Liver (tissue), 9 donors: Measurements from ENCODE around the gene SEMA4C. TPM values are rescaled to one million over a fixed set of nuclear protein-coding genes. Genes with fewer than 3 reads are reported as not detected.

Experiments
- DNase-seq: peaks from one replicate; pipeline ENCODE4 v3.0.0-alpha.2; 2017; ENCODE audit warnings: low spot score
- H3K27ac ChIP-seq, 2 donors: one replicate each; pipeline ENCODE4 v1.7.0; 2013; ENCODE audit warnings: inconsistent platforms in 2 of 2, low read length in 2 of 2, control low read depth in 1 of 2, low read depth in 1 of 2, mild to moderate bottlenecking in 1 of 2
- H3K27me3 ChIP-seq, 4 donors: one replicate each; pipeline versions ENCODE4 v1.6.1 to v1.7.0; 2013; ENCODE audit warnings: low read length in 3 of 4, inconsistent platforms in 1 of 4, mild to moderate bottlenecking in 1 of 4, moderate library complexity in 1 of 4; ENCODE audit not compliant: control insufficient read depth in 4 of 4, insufficient read depth in 4 of 4
- H3K36me3 ChIP-seq, 4 donors: one replicate each; pipeline versions ENCODE4 v1.6.1 to v1.7.0; 2013; ENCODE audit warnings: low read length in 3 of 4, mild to moderate bottlenecking in 3 of 4, low read depth in 1 of 4, moderate library complexity in 1 of 4; ENCODE audit not compliant: control insufficient read depth in 4 of 4, insufficient read depth in 3 of 4
- H3K4me1 ChIP-seq, 4 donors: one replicate each; pipeline versions ENCODE4 v1.6.1 to v1.7.0; 2013; ENCODE audit warnings: low read length in 3 of 4, mild to moderate bottlenecking in 3 of 4, moderate library complexity in 1 of 4; ENCODE audit not compliant: control insufficient read depth in 4 of 4, insufficient read depth in 4 of 4
- H3K4me3 ChIP-seq, 3 donors: one replicate each; pipeline versions ENCODE4 v1.6.1 to v1.7.0; 2013; ENCODE audit warnings: low read length in 3 of 3, control low read depth in 1 of 3, low read depth in 1 of 3, mild to moderate bottlenecking in 1 of 3
- H3K9ac ChIP-seq, 2 donors: one replicate each; pipeline ENCODE4 v1.7.0; 2013; ENCODE audit warnings: low read length in 2 of 2, mild to moderate bottlenecking in 2 of 2, moderate library complexity in 2 of 2, control low read depth in 1 of 2, low read depth in 1 of 2
- H3K9me3 ChIP-seq, 4 donors: one replicate each; pipeline versions ENCODE4 v1.6.1 to v1.7.0; 2013; ENCODE audit warnings: low read length in 3 of 4; ENCODE audit not compliant: control insufficient read depth in 4 of 4
- ATF3 ChIP-seq: IDR thresholded peaks from 2 replicates; pipeline ENCODE4 v1.6.1; 2016; ENCODE audit warnings: antibody characterized with exemption
- CTCF ChIP-seq: fragments of 150-350 bp; IDR thresholded peaks from 2 replicates; pipeline ENCODE4 v1.5.1; 2017; ENCODE audit warnings: improper control_type of control experiment, low read depth, low read length; ENCODE audit not compliant: missing input control
- EGR1 ChIP-seq, 2 donors: IDR thresholded peaks; 2 replicates each; pipeline ENCODE4 v1.6.1; 2016 to 2018; ENCODE audit warnings: antibody characterized with exemption in 2 of 2, low read depth in 2 of 2
- FOXA1 ChIP-seq: IDR thresholded peaks from 2 replicates; pipeline ENCODE4 v1.6.1; 2016; ENCODE audit warnings: antibody characterized with exemption
- FOXA2 ChIP-seq: IDR thresholded peaks from 2 replicates; pipeline ENCODE4 v1.6.1; 2016; ENCODE audit warnings: antibody characterized with exemption
- GABPA ChIP-seq, 2 donors: IDR thresholded peaks in 1 of 2; conservative IDR thresholded peaks in 1 of 2; 2 replicates each; pipeline ENCODE4 v1.6.1; 2016; ENCODE audit warnings: antibody characterized with exemption in 2 of 2, mild to moderate bottlenecking in 1 of 2, moderate library complexity in 1 of 2
- HNF4A ChIP-seq, 2 donors: conservative IDR thresholded peaks; 2 replicates each; pipeline ENCODE4 v1.6.1; 2016; ENCODE audit warnings: antibody characterized with exemption in 2 of 2, mild to moderate bottlenecking in 2 of 2
- HNF4G ChIP-seq: IDR thresholded peaks from 2 replicates; pipeline ENCODE4 v1.6.1; 2016; ENCODE audit warnings: antibody characterized with exemption
- JUND ChIP-seq, 2 donors: IDR thresholded peaks; 2 replicates each; pipeline ENCODE4 v1.6.1; 2016; ENCODE audit warnings: antibody characterized with exemption in 2 of 2
- MAX ChIP-seq: IDR thresholded peaks from 2 replicates; pipeline ENCODE4 v1.6.1; 2016; ENCODE audit warnings: antibody characterized with exemption
- NR2F2 ChIP-seq: IDR thresholded peaks from 2 replicates; pipeline ENCODE4 v1.6.1; 2016; ENCODE audit warnings: antibody characterized with exemption
- RAD21 ChIP-seq, 2 donors: IDR thresholded peaks; 2 replicates each; pipeline ENCODE4 v1.6.1; 2016; ENCODE audit warnings: antibody characterized with exemption in 2 of 2, mild to moderate bottlenecking in 2 of 2
- REST ChIP-seq: IDR thresholded peaks from 2 replicates; pipeline ENCODE4 v1.6.1; 2016; ENCODE audit warnings: antibody characterized with exemption, mild to moderate bottlenecking
- RXRA ChIP-seq, 2 donors: IDR thresholded peaks; 2 replicates each; pipeline ENCODE4 v1.6.1; 2017 to 2018; ENCODE audit warnings: antibody characterized with exemption in 2 of 2, mild to moderate bottlenecking in 1 of 2
- SP1 ChIP-seq: IDR thresholded peaks from 2 replicates; pipeline ENCODE4 v1.6.1; 2018; ENCODE audit warnings: antibody characterized with exemption, mild to moderate bottlenecking
- TAF1 ChIP-seq: conservative IDR thresholded peaks from 2 replicates; pipeline ENCODE4 v1.6.1; 2016; ENCODE audit warnings: antibody characterized with exemption, mild to moderate bottlenecking
- YY1 ChIP-seq: IDR thresholded peaks from 2 replicates; pipeline ENCODE4 v1.6.1; 2016; ENCODE audit warnings: antibody characterized with exemption, mild to moderate bottlenecking
- WGBS: extraction: QIAGEN DNeasy Blood & Tissue Kit; methylation state at CpG from one replicate; pipeline ENCODE4 v1.1.7; 2013; 5-methylcytosine and 5-hydroxymethylcytosine counted together
- polyA plus RNA-seq, 2 donors: library from polyadenylated mRNA; stranded (reverse) in 1 of 2; unstranded in 1 of 2; fragments of 200-250 nt in 1 of 2; fragments of >200 nt in 1 of 2; fragmentation: Nextera tagmentation in 1 of 2; extraction: Ambion mirVana in 1 of 2; gene quantifications; one replicate each; pipeline versions ENCODE4 v1.2.1 to v1.2.3, GENCODE V29; 2013 to 2015
- total RNA-seq, 2 donors: library from RNA; depleted of rRNA; stranded (reverse); fragments of >200 nt; gene quantifications; one replicate each; pipeline ENCODE4 v1.2.3, GENCODE V29; 2014
- donor health status: healthy.
- donor health status: healthy.
- donor health status: healthy.
- donor health status: healthy.
- donor health status: healthy.

SEMA4C gene
- total and polyA plus RNA-seq, 4 donors, result 3.7 to 23.2 (median 13.2) TPM

- WGBS, result 91% methylated on average over 8 of the region's 8 CpGs
- TF ChIP-seq GABPA (IDR thresholded peaks at IDR 0.05 in 1 of 2, conservative IDR thresholded peaks at IDR 0.05 in 1 of 2) (no peak), EGR1 (IDR thresholded peaks at IDR 0.05; ENCODE audit: low read depth in 2 of 2) (no peak), CTCF (no peak), SP1 (no peak), HNF4A (conservative IDR thresholded peaks at IDR 0.05) (no peak), REST (no peak), YY1 (no peak), TAF1 (no peak), JUND (IDR thresholded peaks at IDR 0.05) (no peak), FOXA1 (no peak), RXRA (IDR thresholded peaks at IDR 0.05) (no peak), ATF3 (no peak), MAX (no peak), NR2F2 (no peak), RAD21 (IDR thresholded peaks at IDR 0.05) (no peak)
- Histone ChIP-seq H3K4me1 (peaks cover 0 to 12% (median 0%) of the 10 kb centered on the region in 4 donors), H3K27ac (no peak overlapping the region), H3K4me3 (no peak overlapping the region), H3K9me3 (no peaks in the 10 kb centered on the region), H3K9ac (no peak overlapping the region), H3K27me3 (no peaks in the 10 kb centered on the region), H3K36me3 (no peaks in the 10 kb centered on the region)
- DNase-seq, result no peak
Measured at GRCh38 chr2:96882906-96883305, 13.0 kb upstream of the SEMA4C start.

GRCh38 chr2:96882230-96882629, 12.3 kb upstream of the SEMA4C start:
- no peak for TF ChIP-seq EGR1 (IDR thresholded peaks at IDR 0.05; ENCODE audit: low read depth in 2 of 2)
- no peak for TF ChIP-seq FOXA2
- TF ChIP-seq SP1, result no peak
- no peak for TF ChIP-seq FOXA1
- TF ChIP-seq HNF4G, result no peak
- no peak for TF ChIP-seq TAF1
- no peak for TF ChIP-seq RXRA (IDR thresholded peaks at IDR 0.05)
- no peak for TF ChIP-seq REST
- no peak for TF ChIP-seq HNF4A (conservative IDR thresholded peaks at IDR 0.05)
- TF ChIP-seq MAX, result no peak
- TF ChIP-seq GABPA (IDR thresholded peaks at IDR 0.05 in 1 of 2, conservative IDR thresholded peaks at IDR 0.05 in 1 of 2), result no peak
- no peak for TF ChIP-seq RAD21 (IDR thresholded peaks at IDR 0.05)
- WGBS, result 81% methylated on average over 12 of the region's 12 CpGs
- Histone ChIP-seq H3K9ac (no peak overlapping the region), H3K9me3 (no peaks in the 10 kb centered on the region), H3K27ac (no peak overlapping the region), H3K4me3 (no peak overlapping the region), H3K36me3 (no peaks in the 10 kb centered on the region), H3K27me3 (no peaks in the 10 kb centered on the region), H3K4me1 (peaks cover 0 to 12% (median 0%) of the 10 kb centered on the region in 4 donors)
- DNase-seq, result no peak
